22Rv1 (cell line): ENCODE measurements around the gene PCDH15.

ENCODE experiments used
- ZFX ChIP-seq: fragments of 450-650 bp; IDR thresholded peaks from 2 replicates; pipeline ENCODE4 v1.6.1; 2017; ENCODE audit warnings: antibody characterized with exemption, borderline replicate concordance
- TF ChIP-seq, protein P1 (sequence below): fragments of 450-650 bp; IDR thresholded peaks from 2 replicates; pipeline ENCODE4 v1.5.1; 2017; ENCODE audit warnings: mild to moderate bottlenecking

DNA sequence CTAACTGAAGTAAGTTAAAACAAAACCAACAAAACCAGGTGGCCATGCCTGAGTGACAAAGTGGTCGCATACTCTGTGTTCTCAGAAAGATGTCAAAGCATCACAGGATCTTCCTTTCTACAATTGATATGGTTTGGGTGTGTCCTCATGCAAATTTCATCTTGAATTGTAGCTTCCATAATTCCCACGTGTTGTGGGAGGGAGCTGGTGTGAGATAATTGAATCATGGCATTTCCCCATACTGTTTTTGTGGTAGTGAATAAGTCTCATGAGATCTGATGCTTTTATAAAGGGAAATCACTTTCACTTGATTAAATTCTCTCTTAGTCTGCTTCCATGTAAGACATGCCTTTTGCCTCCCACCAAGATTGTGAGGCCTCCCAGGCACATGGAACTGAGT, 465.7 kb downstream of the PCDH15 start:
- TF ChIP-seq, protein P1, sequence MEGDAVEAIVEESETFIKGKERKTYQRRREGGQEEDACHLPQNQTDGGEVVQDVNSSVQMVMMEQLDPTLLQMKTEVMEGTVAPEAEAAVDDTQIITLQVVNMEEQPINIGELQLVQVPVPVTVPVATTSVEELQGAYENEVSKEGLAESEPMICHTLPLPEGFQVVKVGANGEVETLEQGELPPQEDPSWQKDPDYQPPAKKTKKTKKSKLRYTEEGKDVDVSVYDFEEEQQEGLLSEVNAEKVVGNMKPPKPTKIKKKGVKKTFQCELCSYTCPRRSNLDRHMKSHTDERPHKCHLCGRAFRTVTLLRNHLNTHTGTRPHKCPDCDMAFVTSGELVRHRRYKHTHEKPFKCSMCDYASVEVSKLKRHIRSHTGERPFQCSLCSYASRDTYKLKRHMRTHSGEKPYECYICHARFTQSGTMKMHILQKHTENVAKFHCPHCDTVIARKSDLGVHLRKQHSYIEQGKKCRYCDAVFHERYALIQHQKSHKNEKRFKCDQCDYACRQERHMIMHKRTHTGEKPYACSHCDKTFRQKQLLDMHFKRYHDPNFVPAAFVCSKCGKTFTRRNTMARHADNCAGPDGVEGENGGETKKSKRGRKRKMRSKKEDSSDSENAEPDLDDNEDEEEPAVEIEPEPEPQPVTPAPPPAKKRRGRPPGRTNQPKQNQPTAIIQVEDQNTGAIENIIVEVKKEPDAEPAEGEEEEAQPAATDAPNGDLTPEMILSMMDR: no peak
- TF ChIP-seq ZFX: no peak
